ENCODE results near the gene KRT6A. TPM values are rescaled to one million over a fixed set of nuclear protein-coding genes. Genes with fewer than 3 reads are reported as not detected.

The KRT6A gene
- total and polyA plus RNA-seq, 2 of the 8 experiments (the other 6 are each of a cell fraction or from before 2014, with no cell fraction given) = 0.11 TPM; not detected in 1

DNA sequence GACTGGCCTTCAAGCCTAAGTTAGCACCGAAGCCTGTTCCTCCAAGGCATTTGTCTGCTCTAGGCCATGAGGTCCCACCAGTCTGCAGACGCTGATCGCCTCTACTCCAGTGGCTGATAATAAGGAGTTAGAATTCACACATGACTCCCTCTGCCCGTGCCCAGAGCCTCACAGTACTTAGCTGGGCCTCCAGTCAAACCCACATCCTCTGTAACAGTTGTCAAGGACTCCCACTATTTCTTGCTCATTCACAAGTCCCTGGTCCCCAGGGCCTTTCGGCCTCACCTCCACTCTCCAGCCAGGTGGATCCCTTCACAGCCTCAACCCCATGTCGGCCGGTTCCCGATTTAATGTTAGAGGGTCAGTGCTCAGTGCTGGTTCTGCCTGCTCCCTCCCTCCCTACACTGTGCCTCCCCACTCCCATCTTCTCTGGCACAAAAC, 33.5 kb upstream of the KRT6A start:
- Histone ChIP-seq H2AFZ (ENCODE audit: low read length) (no peak overlapping the region), H3K4ac (replicated peaks; ENCODE audit: insufficient read length, low read depth, low read length) (no peak overlapping the region), H3K4me2 (ENCODE audit: insufficient read depth in 1 of 2, low read depth in 2 of 2, low read length in 2 of 2) (no peak overlapping the region), H3K4me3 (ENCODE audit: extremely low read depth in 1 of 4, insufficient read depth in 2 of 4, low read depth in 3 of 4, low read length in 4 of 4) (no peak overlapping the region), H3K18ac (ENCODE audit: extremely low read depth, low read length) (no peak overlapping the region), H4K8ac (ENCODE audit: extremely low read depth, insufficient read depth, low read length) (no peak overlapping the region), H2BK120ac (replicated peaks; ENCODE audit: low read depth, low read length) (no peak overlapping the region), H2BK12ac (ENCODE audit: low read depth, low read length) (no peak overlapping the region), H3K23me2 (ENCODE audit: low read depth, low read length) (no peaks in the 10 kb centered on the region), H3K79me2 (ENCODE audit: control insufficient read depth in 1 of 2, insufficient read depth in 2 of 2, low read length in 2 of 2) (no peaks in the 10 kb centered on the region), H3K79me1 (ENCODE audit: low read depth, low read length) (no peaks in the 10 kb centered on the region), H4K20me1 (replicated peaks in 1 of 2; ENCODE audit: control insufficient read depth in 1 of 2, insufficient read depth in 2 of 2, low read length in 2 of 2) (no peaks in the 10 kb centered on the region), H2BK5ac (ENCODE audit: low read depth, low read length) (no peak overlapping the region), H3K27ac (ENCODE audit: low read depth, low read length) (no peak overlapping the region), H3K56ac (replicated peaks; ENCODE audit: insufficient read length, low read depth, low read length) (no peak overlapping the region), H3K9ac (replicated peaks in 1 of 4; ENCODE audit: extremely low read depth in 1 of 4, low read depth in 3 of 4, low read length in 3 of 4) (no peak overlapping the region), H2AK5ac (ENCODE audit: low read depth, low read length) (no peak overlapping the region), H2BK15ac (ENCODE audit: low read length) (no peak overlapping the region), H3K36me3 (ENCODE audit: control insufficient read depth in 2 of 4, insufficient read depth in 4 of 4, low read length in 3 of 4) (no peaks in the 10 kb centered on the region), H3K9me3 (ENCODE audit: insufficient read depth in 2 of 2, low read depth in 1 of 2, low read length in 1 of 2) (no peaks in the 10 kb centered on the region), H4K5ac (ENCODE audit: insufficient read length, low read depth, low read length) (no peak overlapping the region), H3K4me1 (replicated peaks in 1 of 4; ENCODE audit: control insufficient read depth in 3 of 4, insufficient read depth in 4 of 4, low read length in 3 of 4) (peaks cover 0 to 1% (median 0%) of the 10 kb centered on the region in 4 experiments; a peak in 1 of 7 replicates), H3K23ac (ENCODE audit: insufficient read length) (no peak overlapping the region), H3K14ac (ENCODE audit: insufficient read length) (no peak overlapping the region), H2BK20ac (ENCODE audit: low read length) (no peak overlapping the region), H4K91ac (replicated peaks; ENCODE audit: insufficient read length, low read length) (no peak overlapping the region), H3K27me3 (replicated peaks in 1 of 4; ENCODE audit: control insufficient read depth in 3 of 4, extremely low read depth in 1 of 4, insufficient read depth in 3 of 4, low read length in 3 of 4) (no peaks in the 10 kb centered on the region; a peak in 1 of 7 replicates)
- ChIA-PET CTCF (ENCODE audit: partially characterized antibody) (no interaction called here), POLR2A (ENCODE audit: partially characterized antibody) (interaction anchor here (0.6 kb wide), 1 partner anchor 314 kb away, joined by 3 read pairs; no protein-coding TSS in a partner anchor)
- FAIRE-seq (no peak), DNase-seq (ENCODE audit: low read depth in 1 of 2, low spot score in 2 of 2) (peak in 1 of 2 experiments; percentile 40)
- 92% methylated on average over 8 of the region's 8 CpGs; no CpG with 5 or more reads in 1 of the 2 experiments for WGBS, 2 experiments (ENCODE audit: extremely low coverage in 1 of 2, insufficient coverage in 1 of 2, insufficient read length in 1 of 2, insufficient replicate concordance in 2 of 2, low coverage in 1 of 2, low lambda C conversion rate in 2 of 2, missing lambda C conversion rate in 1 of 2)
- no peak for TF ChIP-seq SIX5 (IDR thresholded peaks at IDR 0.05; ENCODE audit: low read depth, low read length)
- TF ChIP-seq RBBP5 (IDR thresholded peaks at IDR 0.05; ENCODE audit: borderline replicate concordance, low read depth, low read length) = no peak
- no peak for TF ChIP-seq TEAD4 (IDR thresholded peaks at IDR 0.05; ENCODE audit: low read depth, low read length)
- TF ChIP-seq CTBP2 (IDR thresholded peaks at IDR 0.05; ENCODE audit: borderline replicate concordance, insufficient read depth, insufficient read length, low read length) = no peak
- TF ChIP-seq E2F6 (IDR thresholded peaks at IDR 0.05) = no peak
- TF ChIP-seq HDAC6 (IDR thresholded peaks at IDR 0.05; ENCODE audit: low read depth, low read length) = no peak
- no peak for TF ChIP-seq CBX8 (IDR thresholded peaks at IDR 0.05; ENCODE audit: borderline replicate concordance, low read depth, low read length)
- TF ChIP-seq GTF2F1 (IDR thresholded peaks at IDR 0.05; ENCODE audit: borderline replicate concordance, low read depth, low read length) = no peak
- no peak for TF ChIP-seq NRF1 (IDR thresholded peaks at IDR 0.05; ENCODE audit: low read depth, low read length)
- no peak for TF ChIP-seq KDM1A (IDR thresholded peaks at IDR 0.05; ENCODE audit: borderline replicate concordance, low read length)
- no peak for TF ChIP-seq POLR2A (IDR thresholded peaks at IDR 0.05; ENCODE audit: control extremely low read depth in 1 of 2, low read depth in 2 of 2, low read length in 2 of 2)
- no peak for TF ChIP-seq CBX5 (IDR thresholded peaks at IDR 0.05; ENCODE audit: low read depth, low read length)
- no peak for TF ChIP-seq POU5F1 (IDR thresholded peaks at IDR 0.05; ENCODE audit: low read depth, low read length)
- TF ChIP-seq TAF7 (optimal IDR thresholded peaks at IDR 0.05; ENCODE audit: borderline replicate concordance, low read depth, low read length) = no peak
